ENCODE measurements around the gene VCX2. TPM values are rescaled to one million over a fixed set of nuclear protein-coding genes. Genes with fewer than 3 reads are reported as not detected.
"Not testable (repeated sequence)": the region's sequence is repeated elsewhere in the genome, so short reads cannot be mapped to it uniquely, and the experiment has no call there.

VCX2 gene
- not detected in 2 replicates for total RNA-seq

DNA sequence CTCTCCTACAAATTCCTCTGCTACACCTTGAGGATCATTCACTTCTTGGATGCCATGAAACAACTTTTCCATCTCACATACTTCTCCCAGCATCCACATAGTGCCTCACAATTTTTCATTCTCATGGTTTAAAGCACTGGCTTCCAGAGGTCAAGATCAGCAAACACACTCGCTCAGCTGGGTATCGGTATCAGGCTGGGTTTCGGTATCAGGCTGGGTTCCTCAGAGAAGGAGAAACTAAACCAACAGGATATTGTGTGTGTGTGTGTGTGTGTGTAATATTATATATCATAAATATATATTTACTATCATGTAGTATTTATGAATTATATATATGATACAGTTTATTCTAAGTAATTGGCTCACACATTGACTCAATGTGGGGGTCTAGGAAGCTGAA, at the start of gene VCX2:
VCX2 (minus strand) TSS at position 99 of the 400 bp plus-strand sequence. CDS start 624 bp downstream, outside the sequence.
- H3K27me3 ChIP-seq (ENCODE audit: control insufficient read depth, insufficient read depth, low read length); DNase-seq (ENCODE audit: low read depth); H3K4me3 ChIP-seq (ENCODE audit: low read depth, low read length); H3K36me3 ChIP-seq (ENCODE audit: control insufficient read depth, insufficient read depth, low read length): not testable (repeated sequence)

DNA sequence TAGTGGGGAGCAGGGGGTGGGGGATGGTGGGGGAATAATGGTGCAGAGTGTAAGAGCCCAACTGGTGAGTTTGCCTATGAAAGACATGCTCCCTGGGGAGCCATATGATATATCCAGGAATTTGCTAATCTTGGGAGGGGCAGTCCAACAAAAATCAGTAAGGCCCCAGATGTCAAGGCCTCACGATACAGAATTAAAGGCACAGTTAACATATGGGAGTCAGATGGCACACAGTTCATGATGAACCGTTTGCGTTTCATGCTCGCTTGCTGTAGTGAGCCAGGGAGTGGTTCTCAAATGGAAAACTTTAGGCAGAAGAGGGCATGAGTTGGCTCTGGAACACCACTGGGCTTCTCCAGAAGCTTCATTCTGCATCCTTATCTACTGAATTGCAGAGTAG, 33.9 kb upstream of the VCX2 start:
- no peaks in the 10 kb centered on the region for H3K27me3 ChIP-seq (ENCODE audit: control insufficient read depth, insufficient read depth, low read length)

DNA sequence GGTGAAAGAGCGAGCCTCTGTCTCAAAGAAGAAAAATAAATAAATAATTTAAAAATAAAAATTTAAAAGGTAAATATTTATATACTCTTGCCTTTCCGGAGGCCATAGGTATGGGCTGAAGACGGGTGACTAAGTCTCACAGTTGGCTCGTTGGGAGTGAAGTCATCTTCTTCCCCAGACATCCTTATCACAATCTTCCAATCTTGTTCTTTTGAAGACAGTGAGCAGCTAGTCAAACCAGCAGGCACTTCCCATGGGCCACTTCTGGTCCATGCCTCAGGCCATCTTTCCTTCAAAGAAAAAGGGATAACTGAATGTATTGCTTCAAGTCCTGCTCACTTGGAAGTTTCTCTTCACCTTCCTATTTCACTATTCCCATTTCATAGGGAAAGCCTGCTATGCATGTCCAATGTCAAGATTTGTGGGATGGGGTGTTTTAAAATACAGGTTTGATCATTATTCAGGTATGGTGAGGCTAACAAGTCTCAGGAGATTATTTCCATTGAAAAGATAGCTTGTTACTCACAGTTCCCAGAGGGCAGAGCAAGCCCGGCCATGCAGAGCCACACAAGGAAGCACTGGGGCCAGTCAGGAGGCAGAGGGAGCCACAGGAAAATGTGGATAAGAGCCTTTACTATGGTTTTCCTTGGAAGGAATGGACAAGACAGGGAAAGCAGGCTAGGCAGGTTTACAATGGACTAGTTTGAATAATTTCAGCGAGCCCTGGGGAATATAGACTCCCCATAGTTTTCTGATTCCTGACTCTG, 33.3 kb upstream of the VCX2 start:
- TF ChIP-seq, protein P1, sequence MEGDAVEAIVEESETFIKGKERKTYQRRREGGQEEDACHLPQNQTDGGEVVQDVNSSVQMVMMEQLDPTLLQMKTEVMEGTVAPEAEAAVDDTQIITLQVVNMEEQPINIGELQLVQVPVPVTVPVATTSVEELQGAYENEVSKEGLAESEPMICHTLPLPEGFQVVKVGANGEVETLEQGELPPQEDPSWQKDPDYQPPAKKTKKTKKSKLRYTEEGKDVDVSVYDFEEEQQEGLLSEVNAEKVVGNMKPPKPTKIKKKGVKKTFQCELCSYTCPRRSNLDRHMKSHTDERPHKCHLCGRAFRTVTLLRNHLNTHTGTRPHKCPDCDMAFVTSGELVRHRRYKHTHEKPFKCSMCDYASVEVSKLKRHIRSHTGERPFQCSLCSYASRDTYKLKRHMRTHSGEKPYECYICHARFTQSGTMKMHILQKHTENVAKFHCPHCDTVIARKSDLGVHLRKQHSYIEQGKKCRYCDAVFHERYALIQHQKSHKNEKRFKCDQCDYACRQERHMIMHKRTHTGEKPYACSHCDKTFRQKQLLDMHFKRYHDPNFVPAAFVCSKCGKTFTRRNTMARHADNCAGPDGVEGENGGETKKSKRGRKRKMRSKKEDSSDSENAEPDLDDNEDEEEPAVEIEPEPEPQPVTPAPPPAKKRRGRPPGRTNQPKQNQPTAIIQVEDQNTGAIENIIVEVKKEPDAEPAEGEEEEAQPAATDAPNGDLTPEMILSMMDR (IDR thresholded peaks at IDR 0.05; ENCODE audit: insufficient read depth, low read length, poor library complexity, severe bottlenecking), result no peak
- Histone ChIP-seq H3K4me3 (ENCODE audit: low read depth, low read length) (no peak overlapping the region), H3K36me3 (ENCODE audit: control insufficient read depth, insufficient read depth, low read length) (no peaks in the 10 kb centered on the region), H3K27me3 (ENCODE audit: control insufficient read depth, insufficient read depth, low read length) (no peaks in the 10 kb centered on the region)
- no peak for DNase-seq (ENCODE audit: low read depth)

More for the DNA sequence above, 33.9 kb upstream of the VCX2 start:
- H3K36me3 ChIP-seq (ENCODE audit: control insufficient read depth, insufficient read depth, low read length), result no peaks in the 10 kb centered on the region
- no peak overlapping the region for H3K4me3 ChIP-seq (ENCODE audit: low read depth, low read length)
- no peak for DNase-seq (ENCODE audit: low read depth)
- TF ChIP-seq, protein P1 (IDR thresholded peaks at IDR 0.05; ENCODE audit: insufficient read depth, low read length, poor library complexity, severe bottlenecking), result no peak

DNA sequence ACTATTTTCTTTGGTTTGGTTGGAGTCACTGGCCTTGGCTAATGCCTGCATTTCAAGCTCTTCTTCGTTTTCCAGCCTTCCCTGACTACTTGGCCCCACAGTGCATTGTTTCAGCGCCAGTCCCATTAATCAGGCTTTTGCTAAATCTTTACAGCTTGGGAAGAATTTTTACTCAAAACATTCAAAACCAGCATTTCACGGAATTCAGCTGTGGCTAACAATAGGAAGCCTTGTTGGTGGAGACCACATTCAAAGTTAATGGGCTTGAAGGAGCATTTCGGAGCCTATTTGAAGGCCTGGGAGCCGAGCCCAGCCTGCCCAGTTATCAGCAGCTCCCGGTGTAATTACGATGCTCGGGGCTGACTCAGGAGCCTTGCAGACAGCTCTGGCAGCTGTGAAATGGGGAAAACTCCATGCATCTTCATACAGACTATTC, 30.8 kb upstream of the VCX2 start:
- DNase-seq (ENCODE audit: low read depth), result no peak
- no peaks in the 10 kb centered on the region for H3K27me3 ChIP-seq (ENCODE audit: control insufficient read depth, insufficient read depth, low read length)
- no peak overlapping the region for H3K4me3 ChIP-seq (ENCODE audit: low read depth, low read length)
- no peaks in the 10 kb centered on the region for H3K36me3 ChIP-seq (ENCODE audit: control insufficient read depth, insufficient read depth, low read length)
- TF ChIP-seq, protein P1 (IDR thresholded peaks at IDR 0.05; ENCODE audit: insufficient read depth, low read length, poor library complexity, severe bottlenecking), result no peak

DNA sequence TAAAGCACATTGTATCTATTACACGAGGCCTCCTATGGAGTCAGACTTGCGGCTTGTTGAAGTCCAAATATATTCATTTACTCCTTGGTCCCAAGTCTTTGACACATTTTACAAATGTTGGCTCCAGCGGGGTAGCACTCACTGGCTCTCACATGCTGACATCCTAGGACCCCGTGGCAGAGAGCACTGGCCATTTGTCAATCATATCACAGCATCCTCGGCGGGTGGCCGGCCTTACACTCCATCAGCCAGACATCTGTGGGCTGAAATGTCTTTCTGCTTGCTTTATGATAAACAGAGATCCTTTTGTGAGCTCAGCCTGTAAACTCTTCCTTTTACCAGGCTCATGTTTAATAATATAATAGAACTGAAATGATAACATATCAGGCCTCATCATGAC, 25.7 kb upstream of the VCX2 start:
- DNase-seq (ENCODE audit: low read depth), result no peak
- Histone ChIP-seq H3K4me3 (ENCODE audit: low read depth, low read length) (no peak overlapping the region), H3K27me3 (ENCODE audit: control insufficient read depth, insufficient read depth, low read length) (no peaks in the 10 kb centered on the region), H3K36me3 (ENCODE audit: control insufficient read depth, insufficient read depth, low read length) (no peaks in the 10 kb centered on the region)
- TF ChIP-seq, protein P1 (IDR thresholded peaks at IDR 0.05; ENCODE audit: insufficient read depth, low read length, poor library complexity, severe bottlenecking), result no peak

DNA sequence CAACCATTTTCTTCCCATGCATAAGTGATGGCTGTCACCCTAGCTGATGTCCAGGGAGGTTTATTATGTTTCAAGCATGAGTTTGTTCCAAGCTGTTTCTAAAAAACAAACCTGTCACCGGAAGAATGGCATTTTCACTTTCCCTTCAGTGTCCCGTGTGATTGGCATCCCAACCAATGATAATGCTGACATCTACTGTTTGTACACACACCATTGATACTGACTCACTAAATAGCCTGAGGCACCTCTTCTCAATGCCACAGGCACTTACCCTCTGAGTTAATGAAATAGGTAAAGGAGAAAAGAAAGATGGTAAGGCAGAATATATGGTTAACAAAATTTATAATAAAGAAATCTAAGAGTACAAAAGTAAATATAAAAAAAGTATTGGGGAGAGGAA, 23.1 kb upstream of the VCX2 start:
- TF ChIP-seq, protein P1 (IDR thresholded peaks at IDR 0.05; ENCODE audit: insufficient read depth, low read length, poor library complexity, severe bottlenecking), result no peak
- DNase-seq (ENCODE audit: low read depth), result no peak
- H3K4me3 ChIP-seq (ENCODE audit: low read depth, low read length), result no peak overlapping the region
- H3K36me3 ChIP-seq (ENCODE audit: control insufficient read depth, insufficient read depth, low read length), result no peaks in the 10 kb centered on the region
- no peaks in the 10 kb centered on the region for H3K27me3 ChIP-seq (ENCODE audit: control insufficient read depth, insufficient read depth, low read length)
